ENCODE measurements around the gene CPSF6. TPM values are rescaled to one million over a fixed set of nuclear protein-coding genes. Genes with fewer than 3 reads are reported as not detected.

The CPSF6 gene
- total RNA-seq, 4 donors from 2014 or later = 27.7 to 111 (median 72.6) TPM

DNA sequence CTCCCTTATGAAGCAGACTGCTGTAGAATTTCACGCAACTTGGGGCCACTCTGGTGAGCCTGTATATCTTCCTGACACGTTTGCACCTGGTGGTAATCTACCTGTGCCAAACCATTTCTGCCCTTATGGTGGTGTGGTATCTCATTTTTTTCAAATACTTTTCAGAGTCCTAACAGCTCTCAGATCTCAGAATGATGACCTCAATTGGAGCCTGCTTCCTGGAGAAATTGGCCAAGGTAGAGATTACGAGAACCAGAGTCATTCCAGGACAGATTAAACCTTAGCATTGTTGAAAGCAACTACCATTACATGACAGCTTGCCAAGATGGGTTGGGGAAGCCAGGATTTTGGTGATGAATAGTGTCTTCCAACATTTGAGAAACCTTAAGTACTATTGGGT is 48.2 kb downstream of the CPSF6 start:
- no peak for DNase-seq
- intact Hi-C loops (cut with DNase I; ENCODE audit: low total_unique reads) = no loop called here
- no peaks in the 10 kb centered on the region for H3K9me3 ChIP-seq
- H3K4me3 ChIP-seq = no peak overlapping the region
- H3K36me3 ChIP-seq = no peaks in the 10 kb centered on the region
- H3K4me1 ChIP-seq = no peaks in the 10 kb centered on the region
- TF ChIP-seq, protein P1, sequence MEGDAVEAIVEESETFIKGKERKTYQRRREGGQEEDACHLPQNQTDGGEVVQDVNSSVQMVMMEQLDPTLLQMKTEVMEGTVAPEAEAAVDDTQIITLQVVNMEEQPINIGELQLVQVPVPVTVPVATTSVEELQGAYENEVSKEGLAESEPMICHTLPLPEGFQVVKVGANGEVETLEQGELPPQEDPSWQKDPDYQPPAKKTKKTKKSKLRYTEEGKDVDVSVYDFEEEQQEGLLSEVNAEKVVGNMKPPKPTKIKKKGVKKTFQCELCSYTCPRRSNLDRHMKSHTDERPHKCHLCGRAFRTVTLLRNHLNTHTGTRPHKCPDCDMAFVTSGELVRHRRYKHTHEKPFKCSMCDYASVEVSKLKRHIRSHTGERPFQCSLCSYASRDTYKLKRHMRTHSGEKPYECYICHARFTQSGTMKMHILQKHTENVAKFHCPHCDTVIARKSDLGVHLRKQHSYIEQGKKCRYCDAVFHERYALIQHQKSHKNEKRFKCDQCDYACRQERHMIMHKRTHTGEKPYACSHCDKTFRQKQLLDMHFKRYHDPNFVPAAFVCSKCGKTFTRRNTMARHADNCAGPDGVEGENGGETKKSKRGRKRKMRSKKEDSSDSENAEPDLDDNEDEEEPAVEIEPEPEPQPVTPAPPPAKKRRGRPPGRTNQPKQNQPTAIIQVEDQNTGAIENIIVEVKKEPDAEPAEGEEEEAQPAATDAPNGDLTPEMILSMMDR (IDR thresholded peaks at IDR 0.05) = no peak
- no peak for TF ChIP-seq POLR2A (IDR thresholded peaks at IDR 0.05)
- H3K27ac ChIP-seq = no peak overlapping the region
- H3K27me3 ChIP-seq = no peaks in the 10 kb centered on the region

DNA sequence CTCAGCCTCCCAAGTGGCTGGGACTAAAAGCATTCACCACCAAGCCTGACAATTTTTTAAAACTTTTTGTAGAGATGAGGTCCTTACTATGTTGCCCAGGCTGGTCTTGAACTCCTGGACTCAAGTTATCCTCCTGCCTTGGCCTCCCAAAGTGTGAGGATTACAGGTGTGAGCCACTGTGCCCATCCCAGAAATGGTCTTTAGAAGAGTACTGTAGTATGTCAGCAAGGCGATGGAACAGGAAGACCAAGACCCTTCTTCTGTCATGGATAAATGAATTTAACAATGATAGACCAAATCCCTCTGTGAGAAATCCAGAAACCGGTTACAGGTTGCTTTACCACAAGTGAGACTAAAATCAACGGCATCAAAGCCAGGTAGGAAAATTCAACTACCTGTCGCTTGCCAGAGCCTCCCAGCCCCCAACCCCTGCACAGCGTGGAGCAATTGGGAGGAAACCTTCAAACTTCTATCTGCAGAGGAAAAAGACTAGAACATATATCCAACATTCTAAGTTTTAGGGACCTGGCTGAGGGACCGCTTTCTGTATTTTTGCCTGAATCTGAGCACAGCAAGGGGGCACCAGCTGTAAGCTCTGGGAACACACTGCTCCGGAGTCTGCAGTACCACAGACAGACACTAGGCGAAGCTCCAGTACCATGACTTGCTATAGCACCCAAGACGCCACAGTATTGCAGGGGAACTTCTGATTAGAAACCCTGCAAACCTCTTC is 51.3 kb downstream of the CPSF6 start:
- peak in 1 of 2 donors; percentile 26 for DNase-seq
- intact Hi-C loops (cut with DNase I; ENCODE audit: low total_unique reads) = no loop called here
- H3K27me3 ChIP-seq = no peaks in the 10 kb centered on the region
- no peaks in the 10 kb centered on the region for H3K9me3 ChIP-seq
- no peak overlapping the region for H3K4me3 ChIP-seq
- TF ChIP-seq, protein P1 (IDR thresholded peaks at IDR 0.05) = peak; percentile 33 to 49 (median 40)
- no peak for TF ChIP-seq POLR2A (IDR thresholded peaks at IDR 0.05)
- no peaks in the 10 kb centered on the region for H3K4me1 ChIP-seq
- no peak overlapping the region for H3K27ac ChIP-seq
- no peaks in the 10 kb centered on the region for H3K36me3 ChIP-seq

DNA sequence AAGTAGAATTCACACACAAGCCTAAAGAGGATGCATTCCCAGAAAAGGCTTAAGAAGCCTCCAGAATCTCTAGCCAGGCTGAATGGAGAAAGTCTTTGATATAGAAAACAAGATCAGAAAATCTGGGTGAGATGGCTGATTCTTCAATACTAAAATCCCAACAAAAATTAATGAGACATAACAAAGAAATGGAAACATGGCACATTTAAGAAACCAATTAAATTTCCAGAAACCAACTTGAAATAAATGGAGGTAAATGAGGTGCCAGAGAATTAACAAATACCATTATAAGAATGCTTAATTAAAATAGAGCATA is 51.9 kb downstream of the CPSF6 start:
- TF ChIP-seq POLR2A (IDR thresholded peaks at IDR 0.05) = no peak
- TF ChIP-seq, protein P1 (IDR thresholded peaks at IDR 0.05) = no peak
- H3K36me3 ChIP-seq = no peaks in the 10 kb centered on the region
- no peaks in the 10 kb centered on the region for H3K4me1 ChIP-seq
- H3K27me3 ChIP-seq = no peaks in the 10 kb centered on the region
- intact Hi-C loops (cut with DNase I; ENCODE audit: low total_unique reads) = no loop called here
- H3K27ac ChIP-seq = no peak overlapping the region
- no peaks in the 10 kb centered on the region for H3K9me3 ChIP-seq
- DNase-seq = no peak
- H3K4me3 ChIP-seq = no peak overlapping the region

DNA sequence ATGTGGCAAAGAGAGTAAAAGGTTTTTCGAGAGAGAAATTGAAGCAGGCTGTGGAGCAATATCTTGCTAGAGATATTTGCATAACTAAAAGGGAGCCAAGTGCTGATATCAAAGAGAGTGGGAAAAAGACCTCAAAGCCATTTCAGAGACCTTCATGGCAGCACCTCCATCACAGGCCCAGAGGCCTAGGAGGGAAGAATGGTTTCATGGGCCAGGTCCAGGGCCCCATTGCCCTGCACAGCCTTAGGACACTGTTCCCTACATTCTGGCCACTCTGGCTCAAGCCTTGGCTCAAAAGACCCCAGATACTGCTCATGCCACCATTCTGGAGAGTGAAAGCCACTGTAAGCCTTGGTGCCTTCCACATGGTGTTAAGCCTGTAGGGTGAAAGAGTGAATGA is 58.8 kb downstream of the CPSF6 start:
- TF ChIP-seq, protein P1 (IDR thresholded peaks at IDR 0.05) = no peak
- no peak for TF ChIP-seq POLR2A (IDR thresholded peaks at IDR 0.05)
- H3K9me3 ChIP-seq = no peaks in the 10 kb centered on the region
- no peaks in the 10 kb centered on the region for H3K36me3 ChIP-seq
- H3K27ac ChIP-seq = no peak overlapping the region
- no peaks in the 10 kb centered on the region for H3K4me1 ChIP-seq
- DNase-seq = no peak
- intact Hi-C loops (cut with DNase I; ENCODE audit: low total_unique reads) = no loop called here
- no peaks in the 10 kb centered on the region for H3K27me3 ChIP-seq
- no peak overlapping the region for H3K4me3 ChIP-seq

DNA sequence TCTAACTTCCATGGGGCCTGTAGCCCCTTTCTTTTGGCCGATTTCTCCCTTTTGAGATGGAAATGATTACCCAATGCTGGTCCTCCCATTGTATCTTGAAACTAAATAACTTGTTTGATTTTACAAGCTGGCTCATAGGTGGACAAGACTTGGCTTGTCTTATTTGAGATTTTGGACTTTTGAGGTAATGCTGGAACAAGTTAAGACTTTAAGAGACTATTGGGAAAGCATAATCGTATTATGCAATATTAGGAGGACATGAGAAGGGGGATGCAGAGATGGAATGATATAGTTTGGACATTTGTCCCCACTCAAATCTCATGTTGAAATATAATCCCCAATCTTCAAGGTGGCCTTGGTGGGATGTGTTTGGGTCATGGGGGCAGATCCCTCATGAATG is 59.6 kb downstream of the CPSF6 start:
- Histone ChIP-seq H3K4me1 (no peaks in the 10 kb centered on the region), H3K27ac (no peak overlapping the region), H3K27me3 (no peaks in the 10 kb centered on the region), H3K4me3 (no peak overlapping the region), H3K9me3 (no peaks in the 10 kb centered on the region), H3K36me3 (no peaks in the 10 kb centered on the region)
- TF ChIP-seq, protein P1 (IDR thresholded peaks at IDR 0.05) = no peak
- no peak for TF ChIP-seq POLR2A (IDR thresholded peaks at IDR 0.05)
- DNase-seq = no peak
- intact Hi-C loops (cut with DNase I; ENCODE audit: low total_unique reads) = no loop called here

All from uterus (tissue), 4 donors.